Neuronal stem cell (in vitro differentiated cells): ENCODE results near the gene IL19.

Experiments
- DNase-seq: peaks from one replicate; pipeline ENCODE4 v3.0.0-alpha.2; 2013; ENCODE audit warnings: low spot score
- H2AFZ ChIP-seq: one replicate; pipeline ENCODE4 v1.6.1; 2013; ENCODE audit warnings: mild to moderate bottlenecking, low read length, inconsistent platforms
- H2AK5ac ChIP-seq: 2 replicates; pipeline ENCODE4 v1.6.1; 2013; ENCODE audit warnings: low read depth, mild to moderate bottlenecking, inconsistent platforms, low read length, moderate library complexity, mixed read lengths
- H2BK120ac ChIP-seq: 2 replicates; pipeline ENCODE4 v1.6.1; 2013; ENCODE audit warnings: low read depth, mild to moderate bottlenecking, inconsistent platforms, low read length, moderate library complexity, mixed read lengths
- H2BK12ac ChIP-seq: one replicate; pipeline ENCODE4 v1.6.1; 2013; ENCODE audit warnings: low read length, inconsistent platforms
- H2BK15ac ChIP-seq: 2 replicates; pipeline ENCODE4 v1.6.1; 2013; ENCODE audit warnings: mild to moderate bottlenecking, low read length, inconsistent platforms, mixed read lengths
- H2BK5ac ChIP-seq: one replicate; pipeline ENCODE4 v1.6.1; 2013; ENCODE audit warnings: inconsistent platforms, mild to moderate bottlenecking, low read length, moderate library complexity
- H3K14ac ChIP-seq: one replicate; pipeline ENCODE4 v1.6.1; 2013; ENCODE audit warnings: low read length, inconsistent platforms
- H3K18ac ChIP-seq: 2 replicates; pipeline ENCODE4 v1.6.1; 2013; ENCODE audit warnings: low read length, inconsistent platforms
- H3K23ac ChIP-seq: 2 replicates; pipeline ENCODE4 v1.6.1; 2013; ENCODE audit warnings: low read depth, mild to moderate bottlenecking, mixed read lengths, low read length, inconsistent platforms; ENCODE audit not compliant: poor library complexity
- H3K27ac ChIP-seq: replicated peaks from 3 replicates; pipeline ENCODE4 v1.5.1; 2013; ENCODE audit warnings: low read length, inconsistent platforms
- H3K27me3 ChIP-seq, 3 experiments: 2 replicates each; pipeline ENCODE4 v1.6.1; 2013; ENCODE audit warnings: low read length in 3 of 3, mild to moderate bottlenecking in 2 of 3, inconsistent platforms in 1 of 3, low read depth in 1 of 3, mixed read lengths in 1 of 3, moderate library complexity in 1 of 3; ENCODE audit not compliant: control insufficient read depth in 3 of 3, insufficient read depth in 3 of 3
- H3K36me3 ChIP-seq, 2 donors: replicated peaks in 1 of 2; 2 replicates each; pipeline ENCODE4 v1.6.1; 2013; ENCODE audit warnings: low read length in 2 of 2; ENCODE audit not compliant: control insufficient read depth in 2 of 2, insufficient read depth in 2 of 2
- H3K4ac ChIP-seq: 2 replicates; pipeline ENCODE4 v1.6.1; 2013; ENCODE audit warnings: inconsistent platforms, mild to moderate bottlenecking, low read length, moderate library complexity
- H3K4me1 ChIP-seq, 2 donors: 1 replicate in 1 of 2; 2 replicates in 1 of 2; pipeline ENCODE4 v1.6.1; 2013; ENCODE audit warnings: low read length in 2 of 2, low read depth in 1 of 2; ENCODE audit not compliant: control insufficient read depth in 2 of 2, insufficient read depth in 1 of 2
- H3K4me2 ChIP-seq: one replicate; pipeline ENCODE4 v1.6.1; 2013; ENCODE audit warnings: mild to moderate bottlenecking, low read length, inconsistent platforms; ENCODE audit not compliant: insufficient read depth, poor library complexity, severe bottlenecking
- H3K4me3 ChIP-seq, 2 donors: 2 replicates each; pipeline ENCODE4 v1.5.1; 2013; ENCODE audit warnings: low read length in 2 of 2, mild to moderate bottlenecking in 2 of 2, inconsistent platforms in 1 of 2, moderate library complexity in 1 of 2
- H3K79me1 ChIP-seq: one replicate; pipeline ENCODE4 v1.6.1; 2013; ENCODE audit warnings: low read depth, mild to moderate bottlenecking, inconsistent platforms, low read length, moderate library complexity
- H3K9ac ChIP-seq: one replicate; pipeline ENCODE4 v1.6.1; 2013; ENCODE audit warnings: mild to moderate bottlenecking, low read depth, low read length, inconsistent platforms; ENCODE audit not compliant: poor library complexity
- H3K9me3 ChIP-seq, 2 donors: replicated peaks in 1 of 2; 2 replicates each; pipeline versions ENCODE3 to v1.6.1; 2013; ENCODE audit warnings: low read length in 2 of 2, mild to moderate bottlenecking in 2 of 2, inconsistent platforms in 1 of 2, low read depth in 1 of 2, mixed read lengths in 1 of 2, moderate library complexity in 1 of 2; ENCODE audit not compliant: control insufficient read depth in 2 of 2, insufficient read depth in 1 of 2
- H4K8ac ChIP-seq: one replicate; pipeline ENCODE4 v1.6.1; 2013; ENCODE audit warnings: low read depth, mild to moderate bottlenecking, inconsistent platforms, low read length, moderate library complexity
- H4K91ac ChIP-seq: one replicate; pipeline ENCODE4 v1.6.1; 2013; ENCODE audit warnings: low read length, low read depth, mild to moderate bottlenecking, inconsistent platforms; ENCODE audit not compliant: poor library complexity
- WGBS, 2 donors: extraction: QIAGEN DNeasy Blood & Tissue Kit; methylation state at CpG; one replicate each; pipeline ENCODE4 v1.1.7; 2013; ENCODE audit warnings: missing lambda C conversion rate in 2 of 2, mixed read lengths in 1 of 2; ENCODE audit not compliant: insufficient read length in 2 of 2, insufficient replicate concordance in 1 of 2; ENCODE audit errors: extremely low coverage in 2 of 2; 5-methylcytosine and 5-hydroxymethylcytosine counted together

Gene IL19

DNA sequence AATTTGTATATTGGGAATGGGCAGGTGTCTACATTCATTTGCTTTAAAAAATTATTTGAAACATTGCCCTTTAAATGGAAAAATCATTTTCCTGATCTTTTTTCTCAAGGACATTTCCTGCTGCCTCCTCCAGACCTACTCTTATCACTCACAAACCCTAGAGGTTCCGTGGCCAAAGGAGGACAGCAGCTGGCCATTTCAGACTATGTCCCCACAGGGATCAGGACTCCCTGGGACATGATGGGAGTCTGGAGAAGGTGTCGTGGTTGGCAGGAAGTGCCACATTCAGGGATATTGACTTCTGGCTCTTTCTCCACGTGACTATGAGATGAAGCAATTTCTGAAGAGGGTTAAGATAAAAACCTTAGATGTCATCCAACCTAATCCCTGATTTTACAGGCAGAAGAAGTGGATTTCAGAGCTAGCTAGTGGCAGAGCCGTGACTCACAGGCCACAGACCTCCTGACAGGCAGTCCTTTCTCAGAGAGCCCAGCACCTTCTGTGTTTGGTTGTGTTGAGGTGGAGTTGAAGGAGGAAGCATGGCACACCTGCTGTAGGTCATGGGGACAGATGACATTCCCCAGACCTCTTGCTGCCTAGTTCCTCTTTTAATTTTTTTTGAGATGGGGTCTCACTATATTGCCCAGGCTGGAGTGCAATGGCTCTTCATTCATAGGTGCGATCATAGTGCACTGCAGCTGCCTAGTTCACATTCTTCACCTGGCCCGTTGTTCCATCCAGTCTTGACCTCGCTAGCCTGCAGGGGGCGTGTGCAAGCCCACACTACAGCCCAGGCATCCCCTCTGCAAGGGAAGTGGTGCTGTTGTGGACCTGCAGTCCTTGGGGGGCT lies 27.2 kb downstream of the IL19 start:
- H3K9ac ChIP-seq = no peak overlapping the region
- no peak overlapping the region for H2AFZ ChIP-seq
- H4K8ac ChIP-seq = no peak overlapping the region
- H2BK12ac ChIP-seq = no peak overlapping the region
- no peaks in the 10 kb centered on the region for H3K79me1 ChIP-seq
- peak; percentile 8 for DNase-seq
- no peak overlapping the region for H3K4me3 ChIP-seq
- no peaks in the 10 kb centered on the region for H3K4me1 ChIP-seq
- no CpG with 5 or more reads among the region's 8 CpGs for WGBS, 2 donors
- no peak overlapping the region for H2BK15ac ChIP-seq
- no peak overlapping the region for H3K18ac ChIP-seq
- no peaks in the 10 kb centered on the region for H3K9me3 ChIP-seq
- no peak overlapping the region for H3K23ac ChIP-seq
- no peak overlapping the region for H4K91ac ChIP-seq
- no peak overlapping the region for H3K27ac ChIP-seq
- no peaks in the 10 kb centered on the region for H3K36me3 ChIP-seq
- peaks cover 0 to 8% (median 0%) of the 10 kb centered on the region in 3 experiments for H3K27me3 ChIP-seq
- H3K4ac ChIP-seq = no peak overlapping the region
- no peak overlapping the region for H3K14ac ChIP-seq
- no peak overlapping the region for H2BK5ac ChIP-seq
- no peak overlapping the region for H2AK5ac ChIP-seq
- no peak overlapping the region for H3K4me2 ChIP-seq
- H2BK120ac ChIP-seq = no peak overlapping the region

- no peak overlapping the region for H3K14ac ChIP-seq
- H3K4ac ChIP-seq = no peak overlapping the region
- no peak overlapping the region for H2BK5ac ChIP-seq
- no peaks in the 10 kb centered on the region for H3K36me3 ChIP-seq
- H3K27ac ChIP-seq = no peak overlapping the region
- H2BK12ac ChIP-seq = no peak overlapping the region
- no peak overlapping the region for H2AK5ac ChIP-seq
- no peak overlapping the region for H2AFZ ChIP-seq
- no peaks in the 10 kb centered on the region for H3K79me1 ChIP-seq
- H2BK120ac ChIP-seq = no peak overlapping the region
- H3K4me2 ChIP-seq = no peak overlapping the region
- H3K27me3 ChIP-seq = peaks cover 0 to 13% (median 0%) of the 10 kb centered on the region in 3 experiments
- H3K4me3 ChIP-seq = no peak overlapping the region
- no peak overlapping the region for H4K8ac ChIP-seq
- H3K9me3 ChIP-seq = no peaks in the 10 kb centered on the region
- DNase-seq = no peak
- H4K91ac ChIP-seq = no peak overlapping the region
- H2BK15ac ChIP-seq = no peak overlapping the region
- H3K23ac ChIP-seq = no peak overlapping the region
- no peak overlapping the region for H3K18ac ChIP-seq
- peaks cover 0 to 2% of the 10 kb centered on the region in 2 donors for H3K4me1 ChIP-seq
- no peak overlapping the region for H3K9ac ChIP-seq
- WGBS, 2 donors = no CpG with 5 or more reads among the region's 13 CpGs
Observed at GRCh38 chr1:206798384-206798996, 27.9 kb downstream of the IL19 start.

- H3K4me2 ChIP-seq = no peak overlapping the region
- H3K18ac ChIP-seq = no peak overlapping the region
- peak overlapping the region in 1 of 2 donors; percentile 41 for H3K4me3 ChIP-seq
- peaks cover 0 to 21% (median 0%) of the 10 kb centered on the region in 3 experiments for H3K27me3 ChIP-seq
- DNase-seq = no peak
- H3K79me1 ChIP-seq = no peaks in the 10 kb centered on the region
- no CpG with 5 or more reads among the region's 3 CpGs for WGBS, 2 donors
- H2BK5ac ChIP-seq = no peak overlapping the region
- no peaks in the 10 kb centered on the region for H3K36me3 ChIP-seq
- H3K9ac ChIP-seq = no peak overlapping the region
- H3K4me1 ChIP-seq = peaks cover 0 to 2% of the 10 kb centered on the region in 2 donors
- no peaks in the 10 kb centered on the region for H3K9me3 ChIP-seq
- H3K14ac ChIP-seq = no peak overlapping the region
- H2BK15ac ChIP-seq = no peak overlapping the region
- no peak overlapping the region for H2AFZ ChIP-seq
- H2AK5ac ChIP-seq = no peak overlapping the region
- H2BK12ac ChIP-seq = no peak overlapping the region
- H2BK120ac ChIP-seq = no peak overlapping the region
- no peak overlapping the region for H3K23ac ChIP-seq
- H4K8ac ChIP-seq = no peak overlapping the region
- H4K91ac ChIP-seq = no peak overlapping the region
- no peak overlapping the region for H3K4ac ChIP-seq
- H3K27ac ChIP-seq = no peak overlapping the region
Observed at GRCh38 chr1:206799311-206799710, 28.7 kb downstream of the IL19 start.

DNA sequence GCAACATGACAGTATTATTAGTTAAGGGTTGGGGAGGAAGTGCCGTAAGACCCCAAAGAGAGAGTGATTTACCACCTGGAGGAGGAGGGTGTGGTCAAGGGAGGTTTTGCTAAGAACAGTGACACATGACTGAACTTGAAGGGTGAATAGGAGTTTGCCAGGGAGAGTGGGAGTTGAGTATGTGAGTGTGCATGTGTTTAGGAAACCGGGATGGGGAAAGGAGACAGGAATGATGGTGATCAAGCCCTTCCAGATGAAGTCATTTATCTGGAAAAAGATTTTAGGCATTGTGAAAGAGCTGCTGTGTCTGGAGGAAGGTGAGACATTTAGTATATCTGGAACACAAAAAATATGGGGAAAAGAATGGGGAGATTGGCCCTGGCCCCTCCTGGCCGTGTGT lies 29.8 kb downstream of the IL19 start:
- H4K8ac ChIP-seq = no peak overlapping the region
- no peak overlapping the region for H2BK5ac ChIP-seq
- H3K79me1 ChIP-seq = no peaks in the 10 kb centered on the region
- H3K23ac ChIP-seq = no peak overlapping the region
- no peak overlapping the region for H4K91ac ChIP-seq
- H3K14ac ChIP-seq = no peak overlapping the region
- H3K4me2 ChIP-seq = no peak overlapping the region
- H3K18ac ChIP-seq = no peak overlapping the region
- no peak overlapping the region for H2BK12ac ChIP-seq
- H3K9ac ChIP-seq = no peak overlapping the region
- H2AK5ac ChIP-seq = no peak overlapping the region
- no peak for DNase-seq
- no peak overlapping the region for H2BK15ac ChIP-seq
- no peaks in the 10 kb centered on the region for H3K36me3 ChIP-seq
- H3K27me3 ChIP-seq = peaks cover 0 to 19% (median 0%) of the 10 kb centered on the region in 3 experiments
- no peaks in the 10 kb centered on the region for H3K9me3 ChIP-seq
- H2AFZ ChIP-seq = no peak overlapping the region
- no CpG with 5 or more reads among the region's 3 CpGs for WGBS, 2 donors
- peaks cover 0 to 2% of the 10 kb centered on the region in 2 donors for H3K4me1 ChIP-seq
- no peak overlapping the region for H3K27ac ChIP-seq
- H3K4ac ChIP-seq = no peak overlapping the region
- H2BK120ac ChIP-seq = no peak overlapping the region
- no peak overlapping the region for H3K4me3 ChIP-seq
